Epithelial cell of umbilical artery (primary cell): ENCODE results near the gene POLR1B. TPM values are rescaled to one million over a fixed set of nuclear protein-coding genes. Genes with fewer than 3 reads are reported as not detected.

Experiments
- total RNA-seq: library from RNA; depleted of rRNA; stranded (reverse); fragments of >200 nt; gene quantifications from 2 replicates; pipeline ENCODE4 v1.2.3, GENCODE V29; 2014

Gene POLR1B, protein sequence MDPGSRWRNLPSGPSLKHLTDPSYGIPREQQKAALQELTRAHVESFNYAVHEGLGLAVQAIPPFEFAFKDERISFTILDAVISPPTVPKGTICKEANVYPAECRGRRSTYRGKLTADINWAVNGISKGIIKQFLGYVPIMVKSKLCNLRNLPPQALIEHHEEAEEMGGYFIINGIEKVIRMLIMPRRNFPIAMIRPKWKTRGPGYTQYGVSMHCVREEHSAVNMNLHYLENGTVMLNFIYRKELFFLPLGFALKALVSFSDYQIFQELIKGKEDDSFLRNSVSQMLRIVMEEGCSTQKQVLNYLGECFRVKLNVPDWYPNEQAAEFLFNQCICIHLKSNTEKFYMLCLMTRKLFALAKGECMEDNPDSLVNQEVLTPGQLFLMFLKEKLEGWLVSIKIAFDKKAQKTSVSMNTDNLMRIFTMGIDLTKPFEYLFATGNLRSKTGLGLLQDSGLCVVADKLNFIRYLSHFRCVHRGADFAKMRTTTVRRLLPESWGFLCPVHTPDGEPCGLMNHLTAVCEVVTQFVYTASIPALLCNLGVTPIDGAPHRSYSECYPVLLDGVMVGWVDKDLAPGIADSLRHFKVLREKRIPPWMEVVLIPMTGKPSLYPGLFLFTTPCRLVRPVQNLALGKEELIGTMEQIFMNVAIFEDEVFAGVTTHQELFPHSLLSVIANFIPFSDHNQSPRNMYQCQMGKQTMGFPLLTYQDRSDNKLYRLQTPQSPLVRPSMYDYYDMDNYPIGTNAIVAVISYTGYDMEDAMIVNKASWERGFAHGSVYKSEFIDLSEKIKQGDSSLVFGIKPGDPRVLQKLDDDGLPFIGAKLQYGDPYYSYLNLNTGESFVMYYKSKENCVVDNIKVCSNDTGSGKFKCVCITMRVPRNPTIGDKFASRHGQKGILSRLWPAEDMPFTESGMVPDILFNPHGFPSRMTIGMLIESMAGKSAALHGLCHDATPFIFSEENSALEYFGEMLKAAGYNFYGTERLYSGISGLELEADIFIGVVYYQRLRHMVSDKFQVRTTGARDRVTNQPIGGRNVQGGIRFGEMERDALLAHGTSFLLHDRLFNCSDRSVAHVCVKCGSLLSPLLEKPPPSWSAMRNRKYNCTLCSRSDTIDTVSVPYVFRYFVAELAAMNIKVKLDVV
- total RNA-seq: 19.2 and 27.8 TPM in 2 replicates

DNA sequence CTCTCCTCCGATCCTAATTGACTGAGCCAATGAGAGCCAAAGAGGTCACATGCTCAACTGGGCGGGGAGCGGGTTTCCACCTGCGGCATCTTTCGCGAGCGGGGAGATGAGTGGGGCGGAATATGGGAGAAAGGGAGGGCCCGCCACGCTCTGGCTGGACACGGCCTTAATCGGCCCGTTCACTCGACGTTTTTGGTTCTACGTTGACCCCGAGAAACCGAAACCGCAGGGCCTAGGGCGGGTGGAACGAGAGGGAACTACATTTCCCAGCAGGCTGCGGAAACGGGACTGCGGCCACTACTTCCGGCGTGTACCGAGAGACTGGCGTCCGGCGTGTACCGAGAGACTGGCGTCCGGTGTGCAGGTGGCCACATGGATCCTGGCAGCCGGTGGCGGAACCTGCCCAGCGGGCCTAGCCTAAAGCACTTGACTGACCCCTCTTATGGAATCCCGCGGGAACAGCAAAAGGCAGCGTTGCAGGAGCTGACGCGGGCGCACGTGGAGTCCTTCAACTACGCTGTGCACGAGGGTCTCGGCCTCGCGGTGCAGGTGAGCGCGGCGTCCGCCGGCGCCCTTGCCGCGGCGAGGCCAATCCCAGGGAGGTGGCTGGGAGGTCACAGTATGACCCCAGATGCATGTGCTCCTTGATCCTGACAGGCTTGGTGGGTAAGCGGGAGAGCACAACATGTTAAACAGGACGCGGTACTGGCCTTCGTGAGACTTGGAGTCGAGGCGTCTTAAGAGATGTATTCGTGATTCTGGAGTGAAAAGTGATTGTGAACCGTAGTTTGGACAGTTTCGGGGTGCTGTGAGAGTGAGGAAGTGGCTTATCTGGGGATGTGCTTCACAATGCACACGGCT lies at the start of gene POLR1B:
TSS of gene POLR1B (plus strand) at position 343 of the 861 bp plus-strand sequence. CDS start at position 373, 30 bp downstream.

DNA sequence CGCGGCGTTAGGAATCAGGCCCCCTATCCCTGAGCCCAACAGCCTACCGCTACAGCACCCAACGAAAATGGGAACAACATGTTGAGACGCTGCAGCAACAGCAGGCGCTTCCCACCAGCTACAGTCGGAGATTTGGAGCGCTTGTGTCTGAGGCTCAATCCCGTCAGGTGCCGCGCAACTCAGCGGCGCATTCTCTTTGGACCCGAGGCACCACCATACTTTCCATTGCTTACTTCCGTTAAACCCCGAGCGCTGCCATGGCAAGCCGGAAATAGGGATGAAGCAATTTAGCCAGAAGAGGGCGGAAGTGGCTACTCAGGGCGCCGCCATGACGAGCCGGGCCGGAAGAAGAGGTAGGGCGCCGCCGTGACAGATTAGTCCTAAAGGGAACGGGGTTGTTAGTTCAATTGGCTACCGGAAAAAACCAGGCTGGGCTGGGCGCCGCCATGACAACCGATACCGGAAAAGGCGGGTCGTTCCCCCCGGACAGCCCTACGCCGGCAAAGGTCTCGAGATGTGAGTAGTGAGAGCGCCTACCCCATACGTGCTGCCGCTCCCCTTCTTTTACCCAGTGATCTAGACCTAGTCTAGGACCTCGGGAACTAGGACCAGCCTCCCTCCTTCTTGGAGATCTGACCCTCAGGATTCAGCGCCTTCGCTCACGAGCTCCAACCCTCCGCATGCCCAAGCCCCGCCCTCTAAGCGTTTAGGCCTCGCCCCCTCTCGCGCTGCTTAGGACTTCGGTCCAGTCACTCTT lies 42.0 kb downstream of the POLR1B start, which contains the start of gene CHCHD5:
TSS of gene CHCHD5 (plus strand) at position 476 of the 757 bp plus-strand sequence. CDS start at position 515, 39 bp downstream.

Other genes with a start within 250 kb of the POLR1B start
- gene RGPD8, start 108.8 kb upstream of the POLR1B start, total RNA-seq: 8.8 and 16.3 TPM in 2 replicates
- 36.3 and 40.0 TPM in 2 replicates for gene TTL, start 60.3 kb upstream of the POLR1B start, total RNA-seq
- gene CHCHD5, start 42.1 kb downstream of the POLR1B start, total RNA-seq: 8.1 and 11.7 TPM in 2 replicates
- gene SLC20A1, start 103.5 kb downstream of the POLR1B start, total RNA-seq: 81.5 and 101 TPM in 2 replicates
- not detected in 2 replicates for gene NT5DC4, start 178.6 kb downstream of the POLR1B start, total RNA-seq
- gene CKAP2L, start 222.1 kb downstream of the POLR1B start, total RNA-seq: 4.2 and 6.7 TPM in 2 replicates
- gene IL1A, start 242.0 kb downstream of the POLR1B start, total RNA-seq: 0.97 and 2.9 TPM in 2 replicates